ENCODE data around the gene LMF1. TPM values are rescaled to one million over a fixed set of nuclear protein-coding genes. Genes with fewer than 3 reads are reported as not detected.

The LMF1 gene
- total RNA-seq, 1 experiment from 2014 or later, result 12.8 TPM

- no peak for ATAC-seq
Observed at GRCh38 chr16:913817-914439, 56.9 kb downstream of the LMF1 start.

More at GRCh38 chr16:913817-914439, 56.9 kb downstream of the LMF1 start:
- ChIA-PET POLR2A (no interaction called here), CTCF (no interaction called here), RAD21 (ENCODE audit: low non-redundant PET in 1 of 2, low total read pairs in 2 of 2, uncharacterized antibody in 2 of 2, unreplicated experiment in 2 of 2) (no interaction called here)
- Histone ChIP-seq H2AFZ (ENCODE audit: low read depth, low read length, poor library complexity, severe bottlenecking) (no peak overlapping the region), H3K4me3 (replicated peaks in 1 of 2; ENCODE audit: low read depth in 1 of 2, low read length in 2 of 2) (no peak overlapping the region), H3K4me1 (ENCODE audit: control insufficient read depth in 1 of 2, insufficient read depth in 2 of 2, low read length in 2 of 2) (no peaks in the 10 kb centered on the region), H3K4me2 (ENCODE audit: low read length) (no peak overlapping the region), H3K79me2 (ENCODE audit: insufficient read depth, low read length) (no peaks in the 10 kb centered on the region), H3K9me3 (ENCODE audit: control insufficient read depth in 1 of 2, insufficient read depth in 1 of 2, low read depth in 1 of 2, low read length in 2 of 2) (no peaks in the 10 kb centered on the region), H3K9me2 (ENCODE audit: insufficient read depth) (no peaks in the 10 kb centered on the region), H3K36me3 (ENCODE audit: control insufficient read depth in 1 of 2, insufficient read depth in 2 of 2, low read length in 2 of 2) (no peaks in the 10 kb centered on the region; a peak in 1 of 4 replicates), H3K27me3 (ENCODE audit: insufficient read depth, low read length) (no peaks in the 10 kb centered on the region), H3K9ac (ENCODE audit: low read length) (no peak overlapping the region), H4K20me1 (ENCODE audit: insufficient read depth) (no peaks in the 10 kb centered on the region), H3K27ac (ENCODE audit: low read depth, low read length) (no peak overlapping the region)
- TF ChIP-seq RAD21 (IDR thresholded peaks at IDR 0.05; ENCODE audit: low read depth) (no peak), JUND (IDR thresholded peaks at IDR 0.05) (no peak), POLR2A (IDR thresholded peaks at IDR 0.05; ENCODE audit: borderline replicate concordance, extremely low read depth, insufficient read depth, insufficient read length) (no peak), MAX (IDR thresholded peaks at IDR 0.05) (no peak), CEBPB (IDR thresholded peaks at IDR 0.05; ENCODE audit: low read depth) (no peak), CBX3 (IDR thresholded peaks at IDR 0.05; ENCODE audit: low read depth) (no peak), YY1 (IDR thresholded peaks at IDR 0.05; ENCODE audit: extremely low read depth, insufficient replicate concordance, low read depth, low read length) (no peak), EGR1 (IDR thresholded peaks at IDR 0.05; ENCODE audit: low read depth) (no peak), ZNF274 (IDR thresholded peaks at IDR 0.05; ENCODE audit: low read depth, low read length) (no peak), EZH2 (IDR thresholded peaks at IDR 0.05) (no peak), FOSL1 (IDR thresholded peaks at IDR 0.05; ENCODE audit: low read depth) (no peak), SP1 (IDR thresholded peaks at IDR 0.05; ENCODE audit: low read depth) (no peak), REST (IDR thresholded peaks at IDR 0.05; ENCODE audit: low read depth) (no peak), TCF7L2 (IDR thresholded peaks at IDR 0.05; ENCODE audit: borderline replicate concordance, extremely low read depth, insufficient read depth, insufficient read length) (no peak)
- DNase-seq (ENCODE audit: low read depth, low spot score), result no peak
- intact Hi-C loops (cut with micrococcal nuclease), result no loop called here
- BruUV-seq (replicated peaks), result no TSS peak

Data from HCT116 (cell line).